ENCODE measurements around the gene TEFM.
"Not testable (repeated sequence)": the region's sequence is repeated elsewhere in the genome, so short reads cannot be mapped to it uniquely, and the experiment has no call there.

The TEFM gene, protein sequence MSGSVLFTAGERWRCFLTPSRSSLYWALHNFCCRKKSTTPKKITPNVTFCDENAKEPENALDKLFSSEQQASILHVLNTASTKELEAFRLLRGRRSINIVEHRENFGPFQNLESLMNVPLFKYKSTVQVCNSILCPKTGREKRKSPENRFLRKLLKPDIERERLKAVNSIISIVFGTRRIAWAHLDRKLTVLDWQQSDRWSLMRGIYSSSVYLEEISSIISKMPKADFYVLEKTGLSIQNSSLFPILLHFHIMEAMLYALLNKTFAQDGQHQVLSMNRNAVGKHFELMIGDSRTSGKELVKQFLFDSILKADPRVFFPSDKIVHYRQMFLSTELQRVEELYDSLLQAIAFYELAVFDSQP

DNA sequence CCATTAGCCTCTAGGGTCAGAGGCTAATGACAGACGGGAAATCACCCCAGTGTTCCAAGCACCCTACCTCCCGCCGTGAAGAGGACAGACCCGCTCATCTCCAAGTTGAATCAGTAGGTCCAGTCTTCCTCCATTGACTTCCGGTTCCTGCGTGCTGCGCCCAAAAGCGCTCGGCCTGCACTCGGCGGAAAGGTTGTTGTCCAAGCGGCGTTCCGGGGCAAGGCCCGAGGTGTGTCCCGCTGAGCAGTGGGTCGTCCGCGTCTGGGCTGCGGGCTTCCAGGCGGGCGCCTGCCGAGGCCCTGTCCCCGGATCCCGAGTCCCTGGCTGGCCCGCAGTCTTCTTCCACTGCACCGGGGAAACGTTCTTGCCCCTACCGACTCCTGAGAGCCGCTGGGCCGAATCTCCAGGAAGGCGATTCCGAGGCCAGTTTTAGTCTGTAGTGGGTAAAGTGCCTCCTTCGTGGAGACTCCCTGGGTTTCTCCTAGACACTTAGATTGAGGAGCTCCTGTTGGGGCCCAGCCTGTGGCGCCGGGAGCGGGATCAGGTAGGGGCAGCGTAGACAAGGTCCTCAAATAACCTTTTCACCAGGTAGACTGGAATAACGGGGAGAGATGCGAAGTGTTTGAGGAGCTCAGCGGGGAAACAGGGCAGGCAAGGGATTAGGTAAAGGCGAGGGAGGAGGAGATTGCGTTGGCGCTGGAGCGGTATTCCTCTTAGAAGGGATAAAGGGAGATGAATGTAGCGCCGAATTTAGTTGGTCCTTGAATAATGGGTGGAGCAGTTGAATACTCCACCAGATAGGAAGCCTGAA, at the start of gene TEFM:
Gene TEFM (minus strand): TSS at position 138 of the 811 bp plus-strand sequence. CDS start 40 bp downstream, at position 98.
- ATAC-seq (peak; percentile 100), DNase-seq (peak; percentile 92 to 95)
- Mint-ChIP-seq H3K9me3 (no peaks in the 10 kb centered on the region), H3K4me3 (peak within 1 kb of the TSS; percentile 96 to 97), H3K27me3 (no peaks in the 10 kb centered on the region), H3K4me1 (peaks cover 46% of the 10 kb centered on the region), H3K27ac (peak within 1 kb of the TSS; percentile 98)

DNA sequence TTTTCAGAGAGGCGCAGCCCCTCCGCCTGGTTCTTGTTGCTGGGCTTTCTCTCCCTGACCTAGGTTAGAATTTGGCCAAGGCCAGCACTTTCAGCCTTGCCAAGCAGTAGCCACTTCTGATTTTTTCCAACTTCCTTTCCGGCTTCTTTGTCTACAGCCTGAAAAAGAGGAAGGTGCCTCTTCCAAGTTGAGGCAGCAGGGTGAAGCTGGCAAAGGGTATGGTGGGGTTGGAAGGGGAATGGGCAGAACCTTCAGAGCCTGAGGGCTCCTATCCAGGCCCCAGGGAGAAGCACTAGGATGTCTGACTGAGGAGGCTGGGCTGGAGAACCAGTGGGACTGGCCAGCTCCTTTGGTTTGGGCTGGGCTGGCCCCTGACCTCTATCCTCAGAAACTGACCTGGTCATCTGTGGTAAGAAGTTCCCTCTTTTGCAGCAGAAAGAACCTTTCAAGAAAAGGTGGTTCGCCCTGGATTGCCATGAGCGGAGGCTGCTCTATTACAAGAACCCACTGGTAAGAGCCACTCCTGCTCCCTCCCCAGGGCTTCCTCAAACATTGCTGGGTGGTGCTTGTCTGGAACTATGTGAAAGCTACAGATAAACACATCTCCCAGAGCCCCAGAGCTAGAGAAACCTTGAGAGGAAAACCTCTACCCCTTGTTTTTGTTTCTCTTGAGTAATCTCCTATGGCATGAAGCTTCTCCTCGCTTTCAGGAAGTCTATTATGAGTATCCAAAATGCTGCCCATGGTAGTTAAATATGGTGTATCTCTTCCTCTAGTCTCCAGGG, 48.2 kb upstream of the TEFM start:
- H3K27ac Mint-ChIP-seq: peak overlapping the region in 1 of 2 donors; percentile 25
- DNase-seq (no peak), ATAC-seq (no peak)
- no peaks in the 10 kb centered on the region for H3K4me1 Mint-ChIP-seq
- H3K4me3 Mint-ChIP-seq: no peak overlapping the region
- H3K27me3 Mint-ChIP-seq: peaks cover 31% of the 10 kb centered on the region
- no peaks in the 10 kb centered on the region for H3K9me3 Mint-ChIP-seq

DNA sequence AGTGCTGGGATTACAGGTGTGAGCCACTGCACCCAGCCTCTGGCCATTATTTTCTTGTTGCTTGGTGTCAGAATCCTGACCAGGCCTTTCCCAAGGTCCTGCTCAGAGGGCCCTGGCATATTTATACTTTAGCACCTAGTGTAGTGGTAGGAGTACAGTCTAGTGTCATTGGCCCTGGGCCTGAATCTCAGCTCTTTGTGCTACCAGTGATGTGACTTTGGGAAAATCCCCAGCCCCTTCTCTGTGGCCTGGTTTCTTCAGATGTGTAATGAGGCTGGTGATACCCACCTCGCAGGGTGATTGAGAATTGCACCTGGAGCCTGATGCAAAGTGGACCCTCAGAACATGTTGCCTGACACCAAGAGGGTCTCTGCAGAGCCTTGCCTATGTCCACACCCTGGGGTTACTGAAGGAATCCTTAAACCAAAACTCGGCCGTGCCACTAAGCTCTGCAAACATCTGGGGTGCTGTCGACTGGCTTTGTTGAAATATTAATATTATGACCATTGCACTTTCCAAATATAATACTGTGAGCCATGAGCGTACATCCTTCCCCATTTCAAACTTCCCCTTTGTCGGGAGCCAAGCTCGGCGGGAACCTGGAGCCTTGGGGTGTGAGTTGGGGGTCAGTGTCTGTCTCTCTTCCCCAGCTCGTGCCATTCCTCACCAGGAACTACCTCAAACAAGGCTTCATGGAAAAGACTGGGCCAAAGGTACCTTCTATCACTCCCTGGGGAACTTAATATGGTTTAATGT, 46.8 kb upstream of the TEFM start:
- Mint-ChIP-seq H3K4me1 (no peaks in the 10 kb centered on the region), H3K4me3 (no peak overlapping the region), H3K27me3 (peaks cover 19% of the 10 kb centered on the region), H3K9me3 (no peaks in the 10 kb centered on the region), H3K27ac (no peak overlapping the region)
- DNase-seq (no peak), ATAC-seq (no peak)

DNA sequence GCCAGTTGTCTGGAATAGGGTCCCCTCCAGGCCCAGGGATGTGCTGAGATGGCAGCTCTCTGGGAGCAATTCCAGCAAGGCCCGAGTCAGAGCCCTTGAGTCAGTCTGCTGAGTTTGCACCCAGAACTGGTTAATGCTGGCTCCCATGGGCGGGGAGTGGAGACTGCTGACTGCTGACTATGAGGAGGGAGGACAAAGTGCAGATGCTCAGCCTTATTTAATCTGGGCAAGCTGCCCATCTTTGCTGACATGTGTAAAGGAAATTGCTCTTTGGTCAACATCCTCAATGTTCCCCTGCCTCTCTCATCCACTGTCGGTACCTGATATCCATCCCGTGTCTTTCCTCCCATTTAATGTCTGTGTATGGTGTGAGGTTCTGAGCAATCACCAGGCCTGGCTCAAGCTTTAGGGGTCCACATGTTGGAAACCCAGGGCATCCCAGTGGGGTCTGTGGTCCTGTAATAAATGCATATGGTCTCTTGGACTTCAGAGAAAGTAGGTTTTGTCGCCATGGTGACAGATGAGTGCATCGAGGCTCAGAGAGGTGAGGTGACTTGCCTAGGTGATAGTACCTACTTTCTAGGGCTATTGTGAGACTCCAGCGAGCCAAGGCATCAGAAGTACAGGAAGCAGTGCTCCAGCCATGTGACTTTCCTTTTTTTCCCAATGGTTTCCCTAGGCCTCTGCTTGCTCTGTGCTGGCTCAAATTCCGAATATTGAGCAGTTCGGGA, 44.8 kb upstream of the TEFM start:
- Mint-ChIP-seq H3K27ac (peak overlapping the region in 1 of 2 donors; percentile 59), H3K27me3 (no peaks in the 10 kb centered on the region), H3K4me3 (no peak overlapping the region), H3K9me3 (no peaks in the 10 kb centered on the region), H3K4me1 (no peaks in the 10 kb centered on the region)
- no peak for ATAC-seq
- no peak for DNase-seq

DNA sequence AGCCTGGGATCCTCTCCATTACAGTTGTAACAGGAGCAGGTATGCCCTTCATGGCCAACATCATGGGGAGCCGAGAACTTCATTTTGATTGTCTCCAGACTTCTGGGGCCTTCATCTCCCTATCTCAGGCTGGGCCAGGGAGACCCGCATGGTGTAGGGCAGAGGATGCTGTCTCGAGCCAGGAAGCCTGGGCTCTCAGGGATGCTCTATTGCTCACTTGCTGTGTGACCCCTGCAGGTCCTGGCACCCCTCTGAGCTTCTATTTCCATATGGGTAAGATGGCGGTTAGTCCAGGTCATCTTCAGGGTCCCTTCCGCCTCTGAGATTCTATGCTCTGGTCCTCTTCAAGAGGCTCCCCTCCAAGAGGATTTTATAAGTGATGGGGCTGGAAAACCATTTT, 44.2 kb upstream of the TEFM start:
- peak overlapping the region in 1 of 2 donors; percentile 59 for H3K27ac Mint-ChIP-seq

DNA sequence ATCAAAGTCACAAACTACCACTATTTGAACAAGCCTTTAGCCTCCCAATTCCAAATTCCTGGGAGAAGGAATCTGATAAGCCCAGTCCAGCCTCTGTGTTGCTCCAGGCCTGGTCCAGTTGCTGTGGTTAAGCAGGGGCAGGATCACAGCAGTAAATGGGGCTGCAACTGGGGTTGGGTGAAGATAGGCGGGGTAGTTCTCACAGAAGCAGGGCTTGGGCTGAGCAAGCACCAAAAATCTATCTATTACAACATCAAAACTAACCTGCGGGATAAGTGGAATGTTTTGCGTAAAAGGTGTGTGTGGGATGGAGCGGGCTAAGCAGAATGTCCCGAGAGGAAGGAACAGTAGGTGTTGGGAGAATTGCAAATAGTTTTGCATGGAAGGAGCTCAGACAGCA, 41.8 kb upstream of the TEFM start:
- no peaks in the 10 kb centered on the region for H3K9me3 Mint-ChIP-seq
- no peak overlapping the region for H3K4me3 Mint-ChIP-seq
- H3K27ac Mint-ChIP-seq: peak overlapping the region in 1 of 2 donors; percentile 82
- ATAC-seq (no peak), DNase-seq (no peak)
- H3K4me1 Mint-ChIP-seq: no peaks in the 10 kb centered on the region
- no peaks in the 10 kb centered on the region for H3K27me3 Mint-ChIP-seq

More for the DNA sequence above, 44.2 kb upstream of the TEFM start:
- DNase-seq (no peak), ATAC-seq (no peak)
- no peaks in the 10 kb centered on the region for H3K27me3 Mint-ChIP-seq
- H3K9me3 Mint-ChIP-seq: no peaks in the 10 kb centered on the region
- H3K4me3 Mint-ChIP-seq: no peak overlapping the region
- no peaks in the 10 kb centered on the region for H3K4me1 Mint-ChIP-seq

DNA sequence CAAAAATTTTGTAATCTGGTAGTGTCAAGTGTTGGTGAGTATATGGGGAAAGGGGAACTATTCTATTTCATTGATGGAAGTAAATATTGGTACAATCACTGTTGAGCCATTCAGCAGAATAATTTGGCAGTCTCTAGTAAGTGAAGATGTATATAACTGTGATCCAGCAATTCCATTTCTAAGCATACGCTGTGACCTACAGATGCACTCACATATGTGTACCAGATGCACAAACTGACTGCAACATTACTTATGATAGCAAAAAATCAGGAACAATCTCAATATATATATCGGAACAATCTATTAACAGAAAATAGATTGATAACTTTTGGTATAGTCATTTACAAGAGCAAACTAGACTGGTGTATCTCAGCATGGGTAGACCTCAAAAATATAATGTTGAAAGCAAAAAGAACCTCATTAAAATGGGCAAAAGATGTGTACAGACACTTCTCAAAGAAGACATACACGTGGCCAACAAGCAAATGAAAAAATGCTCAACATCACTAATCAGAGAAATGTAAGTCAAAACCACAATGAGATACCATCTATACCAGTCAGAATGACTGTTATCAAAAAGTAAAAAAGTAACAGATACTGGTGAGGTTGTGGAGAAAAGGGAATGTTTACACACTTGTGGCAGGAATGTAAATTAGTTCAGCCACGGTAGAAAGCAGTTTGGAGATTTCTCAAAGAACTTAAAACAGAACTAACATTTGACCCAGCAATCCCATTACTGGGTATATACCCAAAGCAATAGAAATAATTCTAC, 36.5 kb upstream of the TEFM start:
- ATAC-seq (no peak), DNase-seq (no peak)
- no peak overlapping the region for H3K27ac Mint-ChIP-seq
- H3K4me1 Mint-ChIP-seq: peaks cover 11% of the 10 kb centered on the region
- H3K4me3 Mint-ChIP-seq: no peak overlapping the region
- peaks cover 0 to 6% of the 10 kb centered on the region in 2 donors for H3K9me3 Mint-ChIP-seq
- no peaks in the 10 kb centered on the region for H3K27me3 Mint-ChIP-seq

DNA sequence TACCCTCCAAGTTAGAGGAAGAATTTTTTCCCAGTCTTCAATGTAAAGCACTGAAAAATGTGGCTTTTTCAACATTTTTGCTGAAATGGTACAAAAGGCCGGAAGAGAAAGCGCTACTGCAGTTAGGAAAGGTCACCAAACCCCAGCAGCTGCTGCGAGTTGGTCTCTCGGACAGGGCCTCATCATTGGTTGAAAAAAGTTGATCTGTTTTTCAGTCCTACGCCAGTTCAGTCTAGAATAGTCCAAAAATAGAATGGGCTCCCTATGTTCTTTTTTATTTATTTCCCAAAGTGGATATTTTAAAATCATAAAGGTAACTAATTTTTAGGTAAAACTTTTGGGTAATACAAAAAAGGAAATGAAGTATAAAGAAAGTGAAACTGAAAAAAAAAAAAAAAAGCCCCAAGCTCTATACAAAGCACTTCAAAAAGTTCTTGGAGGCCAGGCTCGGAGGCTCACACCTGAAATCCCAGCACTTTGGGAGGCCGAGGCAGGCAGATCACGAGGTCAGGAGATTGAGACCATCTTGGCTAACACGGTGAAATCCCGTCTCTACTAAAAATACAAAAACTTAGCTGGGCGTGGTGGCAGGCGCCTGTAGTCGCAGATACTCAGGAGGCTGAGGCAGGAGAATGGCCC, 33.1 kb upstream of the TEFM start:
- Mint-ChIP-seq H3K4me1 (peaks cover 11% of the 10 kb centered on the region), H3K4me3 (no peak overlapping the region), H3K27me3 (no peaks in the 10 kb centered on the region), H3K9me3 (peaks cover 0 to 6% of the 10 kb centered on the region in 2 donors), H3K27ac (no peak overlapping the region)
- ATAC-seq (no peak), DNase-seq (no peak)

DNA sequence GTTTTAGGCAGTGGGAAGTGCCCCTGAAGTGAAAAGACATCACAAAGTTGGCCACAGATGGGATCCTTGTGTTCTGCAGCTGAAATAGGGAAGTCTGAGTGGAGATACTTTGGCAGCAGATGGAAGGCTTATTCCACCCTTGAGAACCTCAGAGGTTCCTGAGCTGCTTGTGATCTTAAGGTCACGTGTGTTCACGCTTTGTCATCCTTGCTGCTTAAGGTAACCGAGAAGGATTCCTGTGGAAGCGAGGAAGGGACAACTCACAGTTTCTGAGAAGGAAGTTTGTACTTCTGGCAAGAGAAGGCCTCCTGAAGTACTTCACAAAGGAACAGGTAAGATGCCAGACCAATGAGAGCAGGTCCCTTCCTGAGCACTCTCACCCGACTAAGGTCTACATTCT, 27.9 kb upstream of the TEFM start:
- Mint-ChIP-seq H3K4me3 (no peak overlapping the region), H3K27me3 (no peaks in the 10 kb centered on the region), H3K9me3 (no peaks in the 10 kb centered on the region), H3K27ac (peak overlapping the region in 1 of 2 donors; percentile 87), H3K4me1 (peaks cover 6% of the 10 kb centered on the region)
- ATAC-seq (no peak), DNase-seq (no peak)

DNA sequence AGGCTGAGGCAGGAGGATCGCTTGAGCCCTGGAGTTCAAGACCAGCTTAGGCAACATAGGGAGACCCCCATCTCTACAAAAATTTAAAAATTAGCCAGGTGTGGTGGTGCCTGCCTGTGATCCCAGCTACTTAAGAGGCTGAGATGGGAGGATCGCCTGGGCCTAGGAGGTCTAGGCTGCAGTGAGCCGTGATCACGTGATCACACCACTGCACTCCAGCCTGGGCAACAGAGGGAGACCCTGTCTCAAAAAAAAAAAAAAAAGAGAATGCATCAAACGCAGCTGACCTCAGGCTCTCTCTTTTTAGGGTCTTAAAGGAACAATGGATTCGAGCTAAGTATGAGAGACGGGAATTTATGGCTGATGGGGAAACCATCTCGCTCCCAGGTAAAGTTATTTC, 25.5 kb upstream of the TEFM start:
- H3K4me3 Mint-ChIP-seq, H3K27ac Mint-ChIP-seq, H3K4me1 Mint-ChIP-seq, H3K9me3 Mint-ChIP-seq, ATAC-seq, DNase-seq, H3K27me3 Mint-ChIP-seq: not testable (repeated sequence)

DNA sequence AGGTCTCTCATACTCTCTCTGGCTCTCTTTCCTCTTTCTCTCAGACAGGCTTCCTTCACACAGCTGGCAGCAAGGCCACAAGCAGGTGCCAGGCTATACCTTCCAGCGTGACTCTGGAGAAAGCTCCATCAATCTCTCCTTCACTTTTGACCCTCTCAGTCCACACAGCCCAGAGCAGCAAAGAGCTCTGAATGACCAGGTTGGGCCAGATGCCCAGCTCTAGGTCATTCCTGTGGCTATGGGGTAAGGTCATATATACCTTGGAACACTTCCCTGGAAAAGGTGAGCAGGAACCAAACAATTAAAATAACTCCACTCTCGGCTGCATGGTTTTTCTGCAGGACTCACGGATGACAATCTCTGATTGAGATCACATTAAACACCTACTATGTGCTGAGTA, 24.5 kb upstream of the TEFM start:
- peaks cover 19% of the 10 kb centered on the region for H3K27me3 Mint-ChIP-seq
- DNase-seq: no peak
- H3K9me3 Mint-ChIP-seq: no peaks in the 10 kb centered on the region
- no peak overlapping the region for H3K4me3 Mint-ChIP-seq
- no peaks in the 10 kb centered on the region for H3K4me1 Mint-ChIP-seq
- no peak overlapping the region for H3K27ac Mint-ChIP-seq
- no peak for ATAC-seq

DNA sequence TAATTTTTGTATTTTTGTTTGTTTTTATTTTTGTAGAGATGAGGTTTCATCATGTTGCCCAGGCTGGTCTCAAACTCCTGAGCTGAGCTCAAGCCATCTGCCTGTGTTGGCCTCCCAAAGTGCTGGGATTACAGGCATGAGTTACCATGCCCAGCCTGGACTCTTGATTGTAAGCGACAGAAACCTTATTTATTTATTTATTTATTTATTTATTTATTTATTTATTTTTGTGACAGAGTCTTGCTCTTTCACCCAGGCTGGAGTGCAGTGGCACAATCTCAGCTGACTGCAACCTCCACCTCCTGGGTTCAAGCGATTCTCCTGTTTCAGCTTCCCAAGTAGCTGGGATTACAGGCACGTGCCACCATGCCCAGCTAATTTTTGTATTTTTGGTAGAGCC, 23.8 kb upstream of the TEFM start:
- not testable (repeated sequence) for H3K9me3 Mint-ChIP-seq, ATAC-seq, DNase-seq, H3K4me3 Mint-ChIP-seq, H3K27ac Mint-ChIP-seq, H3K4me1 Mint-ChIP-seq
- peaks cover 24% of the 10 kb centered on the region for H3K27me3 Mint-ChIP-seq

DNA sequence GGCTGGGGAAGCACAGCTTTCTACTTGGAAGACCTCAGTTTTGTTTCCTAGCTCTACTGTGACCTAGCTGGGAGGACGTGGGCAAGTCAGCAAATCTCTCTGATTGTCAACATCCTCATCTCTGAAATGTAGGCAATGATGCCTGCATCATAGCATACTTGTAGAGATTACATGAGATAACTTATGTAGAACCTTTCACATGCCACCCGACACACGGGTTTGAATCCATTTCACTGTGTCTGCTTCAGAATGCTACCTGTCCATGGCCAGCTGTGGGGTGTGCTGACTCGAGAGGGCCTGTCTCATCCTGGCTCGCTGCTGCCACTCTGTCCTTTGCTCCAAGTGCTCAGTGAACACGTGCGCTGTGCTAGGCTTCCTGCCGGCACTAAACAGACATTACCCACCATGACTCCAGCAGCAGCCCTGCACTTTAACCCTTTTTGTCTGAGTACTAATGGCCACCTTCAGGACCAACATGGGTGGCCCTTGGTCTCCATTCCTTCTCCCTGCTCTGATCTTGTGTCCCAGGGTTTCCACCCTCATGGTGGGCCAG, 23.1 kb upstream of the TEFM start:
- H3K27ac Mint-ChIP-seq: no peak overlapping the region
- peaks cover 29% of the 10 kb centered on the region for H3K27me3 Mint-ChIP-seq
- no peak for ATAC-seq
- H3K9me3 Mint-ChIP-seq: no peaks in the 10 kb centered on the region
- H3K4me1 Mint-ChIP-seq: no peaks in the 10 kb centered on the region
- H3K4me3 Mint-ChIP-seq: no peak overlapping the region
- no peak for DNase-seq

Measured in stimulated activated naive CD8-positive, alpha-beta T cell treated with anti-CD3 and anti-CD28 coated beads, Interleukin-15, amount 100 ng/mL, for 72 hours (primary cell).